Karpas-422 (cell line): ENCODE data around the gene RREB1. TPM values are rescaled to one million over a fixed set of nuclear protein-coding genes. Genes with fewer than 3 reads are reported as not detected.

Experiments used
- DNase-seq: peaks from one replicate; pipeline ENCODE4 v3.0.0-alpha.2; 2015
- H2AFZ ChIP-seq: fragments of 200-600 bp; sonication (generic); 2 replicates; pipeline ENCODE4 v1.6.1; 2014; ENCODE audit warnings: antibody characterized with exemption, low read length, mixed read lengths
- H3K27ac ChIP-seq: fragments of 200-600 bp; sonication (generic); 2 replicates; pipeline ENCODE4 v1.5.1; 2014; ENCODE audit warnings: mild to moderate bottlenecking, low read length, moderate library complexity
- H3K27me3 ChIP-seq: fragments of 200-600 bp; sonication (generic); 2 replicates; pipeline ENCODE4 v1.6.1; 2014; ENCODE audit warnings: low read length, mixed read lengths
- H3K36me3 ChIP-seq: fragments of 200-600 bp; sonication (generic); 2 replicates; pipeline ENCODE4 v1.6.1; 2014; ENCODE audit warnings: low read length, mixed read lengths; ENCODE audit not compliant: insufficient read depth
- H3K4me1 ChIP-seq: fragments of 200-600 bp; sonication (generic); 2 replicates; pipeline ENCODE4 v1.6.1; 2014; ENCODE audit warnings: mild to moderate bottlenecking, low read length, mixed read lengths
- H3K4me2 ChIP-seq: fragments of 200-600 bp; sonication (generic); 2 replicates; pipeline ENCODE4 v1.6.1; 2014; ENCODE audit warnings: low read length, low read depth, mild to moderate bottlenecking; ENCODE audit not compliant: poor library complexity, severe bottlenecking
- H3K4me3 ChIP-seq: fragments of 200-600 bp; sonication (generic); 2 replicates; pipeline ENCODE4 v1.5.1; 2014; ENCODE audit warnings: mild to moderate bottlenecking, antibody characterized with exemption, low read length, mixed read lengths
- H3K79me2 ChIP-seq: fragments of 200-600 bp; sonication (generic); 2 replicates; pipeline ENCODE4 v1.6.1; 2014; ENCODE audit warnings: mild to moderate bottlenecking, low read length, mixed read lengths
- H3K9ac ChIP-seq: fragments of 200-600 bp; sonication (generic); 2 replicates; pipeline ENCODE4 v1.6.0; 2014; ENCODE audit warnings: low read length
- H3K9me2 ChIP-seq: fragments of 200-600 bp; sonication (generic), shearing (Covaris generic); replicated peaks from 2 replicates; pipeline ENCODE4 v1.6.0; 2014; ENCODE audit warnings: mild to moderate bottlenecking, low read length, moderate library complexity; ENCODE audit not compliant: insufficient read depth
- H3K9me3 ChIP-seq: fragments of 300-700, 200-600 bp; sonication (generic); 2 replicates; pipeline ENCODE4 v1.6.1; 2014; ENCODE audit warnings: low read length, mixed read lengths
- H4K20me1 ChIP-seq: fragments of 200-600 bp; sonication (generic); 2 replicates; pipeline ENCODE4 v1.6.1; 2014; ENCODE audit warnings: mild to moderate bottlenecking, antibody characterized with exemption, low read length, low read depth; ENCODE audit not compliant: insufficient read depth
- total RNA-seq: library from RNA; depleted of rRNA; stranded (reverse); fragments of >200 nt; shearing (Covaris generic); gene quantifications from 2 replicates; pipeline ENCODE4 v1.2.3, GENCODE V29; 2014; ENCODE audit warnings: low replicate concordance

The RREB1 gene
- total RNA-seq, 1 experiment from 2014 or later = 5.0 TPM

GRCh38 chr6:7165002-7165889, 57.5 kb downstream of the RREB1 start:
- no peak overlapping the region for H3K27ac ChIP-seq
- H3K9ac ChIP-seq = no peak overlapping the region
- no peaks in the 10 kb centered on the region for H3K9me2 ChIP-seq
- no peaks in the 10 kb centered on the region for H3K79me2 ChIP-seq
- H3K4me3 ChIP-seq = no peak overlapping the region
- H3K27me3 ChIP-seq = no peaks in the 10 kb centered on the region; the same call in 1 of the 2 replicates
- DNase-seq = no peak
- H2AFZ ChIP-seq = no peak overlapping the region
- H4K20me1 ChIP-seq = peaks cover 50% of the 10 kb centered on the region
- peaks cover 24% of the 10 kb centered on the region for H3K4me1 ChIP-seq
- H3K4me2 ChIP-seq = no peak overlapping the region
- no peaks in the 10 kb centered on the region for H3K9me3 ChIP-seq
- no peaks in the 10 kb centered on the region for H3K36me3 ChIP-seq

- H3K9ac ChIP-seq = no peak overlapping the region
- H2AFZ ChIP-seq = no peak overlapping the region
- no peaks in the 10 kb centered on the region; the same call in 1 of the 2 replicates for H3K27me3 ChIP-seq
- peaks cover 28% of the 10 kb centered on the region for H3K4me1 ChIP-seq
- H3K4me3 ChIP-seq = no peak overlapping the region
- no peaks in the 10 kb centered on the region for H3K9me2 ChIP-seq
- no peak overlapping the region for H3K4me2 ChIP-seq
- H3K9me3 ChIP-seq = no peaks in the 10 kb centered on the region
- peaks cover 53% of the 10 kb centered on the region for H4K20me1 ChIP-seq
- H3K27ac ChIP-seq = no peak overlapping the region
- no peaks in the 10 kb centered on the region for H3K79me2 ChIP-seq
- DNase-seq = no peak
- H3K36me3 ChIP-seq = no peaks in the 10 kb centered on the region
These were observed 58.1 kb downstream of the RREB1 start for GRCh38 chr6:7165890-7166267.

DNA sequence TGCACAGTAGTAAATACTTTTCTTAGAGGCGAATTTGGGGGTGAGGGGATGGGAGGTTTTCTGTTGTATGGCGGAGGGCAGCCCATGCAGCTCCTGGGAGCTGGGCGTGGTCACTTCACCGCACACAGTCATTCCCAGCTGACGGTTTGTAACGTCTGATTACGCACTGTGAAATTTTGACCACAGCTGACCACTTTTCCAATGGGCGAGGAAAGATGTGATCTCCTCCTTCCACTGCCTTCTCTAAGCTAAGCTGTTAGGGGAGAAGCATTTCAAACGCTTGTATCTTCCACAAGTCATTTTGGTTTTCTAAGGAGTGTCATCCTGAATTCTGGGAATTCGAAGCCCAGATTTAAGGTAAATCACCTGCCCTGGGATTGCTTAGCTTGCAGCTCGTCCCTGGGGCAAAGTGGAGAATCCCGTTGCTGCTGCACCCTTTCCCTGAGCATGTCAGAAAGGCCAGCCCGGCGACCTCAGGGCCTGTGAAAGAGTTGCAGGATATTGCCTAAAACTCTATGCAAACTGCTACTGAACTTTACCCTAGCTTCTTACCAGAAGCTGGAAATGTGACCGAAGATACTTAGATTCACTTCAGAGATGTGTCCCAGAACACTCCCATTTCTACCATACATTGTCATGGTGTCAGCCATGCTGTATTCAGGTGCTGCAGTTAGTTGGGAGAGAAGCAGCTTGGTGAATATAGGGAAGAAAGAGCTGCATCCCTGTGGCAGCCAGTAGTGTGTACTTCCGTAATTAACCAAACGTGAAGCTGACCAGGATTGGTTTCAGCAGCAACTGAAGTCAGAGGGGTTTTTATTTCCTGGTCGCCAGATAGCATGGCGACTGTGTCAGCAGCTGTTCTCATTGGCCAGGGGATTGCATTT, 58.9 kb downstream of the RREB1 start:
- H3K4me2 ChIP-seq = no peak overlapping the region
- H2AFZ ChIP-seq = no peak overlapping the region
- H3K36me3 ChIP-seq = no peaks in the 10 kb centered on the region
- no peaks in the 10 kb centered on the region for H3K9me2 ChIP-seq
- H3K79me2 ChIP-seq = no peaks in the 10 kb centered on the region
- no peak for DNase-seq
- H3K27me3 ChIP-seq = no peaks in the 10 kb centered on the region; the same call in 1 of the 2 replicates
- no peak overlapping the region for H3K9ac ChIP-seq
- H3K9me3 ChIP-seq = no peaks in the 10 kb centered on the region
- H3K4me3 ChIP-seq = no peak overlapping the region
- no peak overlapping the region for H3K27ac ChIP-seq
- peaks cover 35% of the 10 kb centered on the region for H3K4me1 ChIP-seq
- peaks cover 56% of the 10 kb centered on the region for H4K20me1 ChIP-seq

- H3K9ac ChIP-seq = no peak overlapping the region
- no peaks in the 10 kb centered on the region for H3K79me2 ChIP-seq
- no peaks in the 10 kb centered on the region; the same call in 1 of the 2 replicates for H3K27me3 ChIP-seq
- H3K4me2 ChIP-seq = peak overlapping the region; percentile 40
- peaks cover 43% of the 10 kb centered on the region for H3K4me1 ChIP-seq
- no peak for DNase-seq
- H2AFZ ChIP-seq = no peak overlapping the region
- H4K20me1 ChIP-seq = peaks cover 56% of the 10 kb centered on the region
- H3K4me3 ChIP-seq = peak overlapping the region; percentile 16; the same call in 1 of the 2 replicates
- no peaks in the 10 kb centered on the region for H3K9me3 ChIP-seq
- H3K27ac ChIP-seq = no peak overlapping the region
- no peaks in the 10 kb centered on the region for H3K36me3 ChIP-seq
- H3K9me2 ChIP-seq = no peaks in the 10 kb centered on the region
These were observed 61.5 kb downstream of the RREB1 start for GRCh38 chr6:7169296-7169721.

- Histone ChIP-seq H3K4me3 (peak overlapping the region; percentile 53; the same call in 1 of the 2 replicates), H4K20me1 (peaks cover 49% of the 10 kb centered on the region), H3K9me2 (no peaks in the 10 kb centered on the region), H3K9me3 (no peaks in the 10 kb centered on the region), H3K36me3 (no peaks in the 10 kb centered on the region), H3K27ac (no peak overlapping the region), H3K4me1 (peaks cover 43% of the 10 kb centered on the region), H3K79me2 (no peaks in the 10 kb centered on the region), H2AFZ (no peak overlapping the region), H3K27me3 (no peaks in the 10 kb centered on the region; the same call in 1 of the 2 replicates), H3K4me2 (peak overlapping the region; percentile 66), H3K9ac (peak overlapping the region; percentile 22; the same call in 1 of the 2 replicates)
- no peak for DNase-seq
These were observed 62.5 kb downstream of the RREB1 start for GRCh38 chr6:7170117-7170732.

GRCh38 chr6:7171119-7171518, 63.4 kb downstream of the RREB1 start:
- peak overlapping the region; percentile 53; the same call in 1 of the 2 replicates for H3K4me3 ChIP-seq
- H3K79me2 ChIP-seq = no peaks in the 10 kb centered on the region
- H3K9me2 ChIP-seq = no peaks in the 10 kb centered on the region
- peak overlapping the region; percentile 66 for H3K4me2 ChIP-seq
- peaks cover 43% of the 10 kb centered on the region for H3K4me1 ChIP-seq
- H3K27me3 ChIP-seq = no peaks in the 10 kb centered on the region; the same call in 1 of the 2 replicates
- no peak overlapping the region for H3K27ac ChIP-seq
- no peaks in the 10 kb centered on the region for H3K36me3 ChIP-seq
- peaks cover 44% of the 10 kb centered on the region for H4K20me1 ChIP-seq
- DNase-seq = peak; percentile 60
- no peak overlapping the region; the same call in 1 of the 2 replicates for H3K9ac ChIP-seq
- H3K9me3 ChIP-seq = no peaks in the 10 kb centered on the region
- H2AFZ ChIP-seq = no peak overlapping the region

GRCh38 chr6:7171733-7172132, 64.0 kb downstream of the RREB1 start:
- Histone ChIP-seq H3K27me3 (no peaks in the 10 kb centered on the region), H3K79me2 (no peaks in the 10 kb centered on the region), H4K20me1 (peaks cover 38% of the 10 kb centered on the region), H3K9me3 (no peaks in the 10 kb centered on the region), H3K9me2 (no peaks in the 10 kb centered on the region), H3K36me3 (no peaks in the 10 kb centered on the region), H3K4me2 (peak overlapping the region; percentile 66), H3K4me1 (peaks cover 43% of the 10 kb centered on the region), H3K27ac (no peak overlapping the region), H2AFZ (no peak overlapping the region), H3K4me3 (no peak overlapping the region), H3K9ac (no peak overlapping the region)
- DNase-seq = no peak
